Subcutaneous adipose tissue (tissue), 4 donors: ENCODE measurements around the gene NR2C2AP. TPM values are rescaled to one million over a fixed set of nuclear protein-coding genes. Genes with fewer than 3 reads are reported as not detected.

Source experiments
- CTCF ChIP-seq: fragments of 450-650 bp; IDR thresholded peaks from one replicate; pipeline ENCODE4 v1.5.1; 2016; ENCODE audit warnings: low read depth, mild to moderate bottlenecking, control low read depth, antibody characterized with exemption, moderate library complexity
- total RNA-seq, 4 donors: library from RNA; depleted of rRNA; stranded (reverse); fragments of >200 nt; gene quantifications; one replicate each; pipeline ENCODE4 v1.1.0, GENCODE V29; 2016

NR2C2AP gene, protein sequence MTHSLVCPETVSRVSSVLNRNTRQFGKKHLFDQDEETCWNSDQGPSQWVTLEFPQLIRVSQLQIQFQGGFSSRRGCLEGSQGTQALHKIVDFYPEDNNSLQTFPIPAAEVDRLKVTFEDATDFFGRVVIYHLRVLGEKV
- total RNA-seq = 10 to 100 TPM in 2 of 4 donors, 1 to 10 TPM in 2; 7.0 to 16.3 (median 11.9) TPM

- no peak for TF ChIP-seq CTCF
These were observed at the start of gene NR2C2AP for GRCh38 chr19:19203012-19203856. Gene NR2C2AP (minus strand): TSS chr19:19203414. CDS start chr19:19203060, 354 bp downstream.

GRCh38 chr19:19250196-19250801 lies 47.1 kb upstream of the NR2C2AP start:
- no peak for TF ChIP-seq CTCF

DNA sequence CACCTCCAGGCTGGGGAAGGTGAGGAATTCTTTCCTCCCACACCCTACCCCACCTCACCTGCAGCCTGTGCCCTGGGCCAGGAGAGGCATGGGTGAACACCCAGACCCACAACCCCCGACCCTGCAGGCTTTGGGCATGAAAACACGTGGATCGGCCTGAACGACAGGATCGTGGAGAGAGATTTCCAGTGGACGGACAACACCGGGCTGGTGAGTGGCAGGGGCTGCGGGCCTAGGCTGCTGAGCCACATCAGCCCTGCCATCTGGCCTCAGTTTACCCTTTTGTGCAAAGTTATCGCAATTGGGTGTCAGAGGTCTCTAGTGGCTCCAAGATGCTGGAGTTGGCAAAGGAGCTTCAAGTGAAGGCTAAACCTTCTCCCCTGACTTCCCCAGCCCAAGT lies 37.3 kb upstream of the NR2C2AP start:
- TF ChIP-seq CTCF = no peak

DNA sequence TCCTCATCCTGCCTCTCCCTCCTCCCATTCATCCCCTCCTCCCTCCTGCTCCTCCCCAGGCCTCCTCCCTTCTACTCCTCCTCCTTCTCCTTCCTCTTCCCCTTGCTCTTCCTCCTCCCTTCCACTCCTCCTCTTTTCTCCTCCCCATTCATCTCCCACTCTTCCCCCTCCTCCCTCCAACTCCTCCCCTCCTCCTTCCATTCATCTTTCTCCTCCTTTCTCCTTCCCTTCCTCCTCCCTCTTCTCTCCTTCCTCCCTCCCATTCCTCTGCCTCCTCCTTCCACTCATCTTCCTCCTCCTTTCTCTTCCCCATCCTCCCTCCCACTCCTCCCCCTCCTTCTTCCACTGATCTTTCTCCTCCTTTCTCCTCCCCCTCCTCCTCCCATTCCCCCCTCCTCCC lies 36.5 kb upstream of the NR2C2AP start:
- TF ChIP-seq CTCF = no peak

GRCh38 chr19:19238126-19238894 lies 35.1 kb upstream of the NR2C2AP start:
- no peak for TF ChIP-seq CTCF

DNA sequence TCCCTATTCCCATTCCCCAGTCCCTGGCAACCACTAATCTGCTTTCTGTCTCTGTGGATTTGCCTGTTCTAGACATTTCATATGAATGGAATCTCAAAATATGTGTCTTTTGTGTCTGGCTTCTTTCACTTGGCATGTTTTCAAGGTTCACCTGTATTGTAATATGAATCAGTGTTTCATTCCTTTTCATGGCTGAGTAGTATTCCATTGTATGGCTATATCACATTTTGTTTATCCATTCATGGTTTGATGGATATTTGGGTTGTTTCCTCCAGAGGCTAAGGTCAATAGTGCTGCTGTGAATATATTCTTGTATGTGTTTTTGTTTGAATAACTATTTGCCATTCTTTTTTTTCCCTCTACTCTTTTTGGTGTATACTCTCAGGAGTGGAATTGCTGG lies 33.0 kb upstream of the NR2C2AP start:
- TF ChIP-seq CTCF = no peak
